KG1 (cell line): ENCODE data around the gene ZNF35.
A peak's percentile ranks its signal among the peaks of the same experiment; 100 is the strongest.

Experiments
- DNase-seq: peaks from one replicate; lab custom pipeline; 2025; lab: John Stamatoyannopoulos, UW

ZNF35 gene

DNA sequence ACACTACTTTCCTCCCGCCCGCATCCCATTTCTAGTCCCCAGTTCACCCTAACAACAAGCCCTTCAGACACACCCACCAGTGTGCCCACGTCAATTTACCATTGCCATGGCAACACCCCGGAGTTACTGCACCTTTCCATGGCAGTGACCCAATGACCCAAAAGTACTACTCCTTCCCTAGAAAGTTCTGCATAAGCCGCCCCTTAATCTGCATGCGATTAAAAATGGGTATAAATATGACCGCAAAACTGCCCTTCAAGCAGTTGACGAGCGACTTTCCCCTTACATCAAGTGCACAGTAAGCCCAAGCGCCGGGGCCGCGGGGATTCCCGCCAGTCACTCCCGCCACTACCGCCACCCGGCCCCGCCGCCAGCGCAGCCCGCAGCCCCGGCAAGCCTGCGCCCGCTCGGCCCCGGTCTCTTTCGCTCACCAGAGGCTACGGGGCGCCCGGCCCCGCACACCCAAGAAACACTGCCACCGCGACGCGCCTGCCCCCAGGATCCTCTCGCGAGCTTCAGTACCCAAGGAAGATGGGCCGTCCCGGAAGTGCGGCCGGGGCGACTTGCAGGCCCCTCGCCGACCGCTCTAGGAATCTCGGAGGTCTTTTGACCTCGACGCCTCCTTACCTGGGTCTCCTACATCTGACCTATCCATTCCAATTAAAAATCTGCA is 36.7 kb downstream of the ZNF35 start:
- DNase-seq, result peak; percentile 45

DNA sequence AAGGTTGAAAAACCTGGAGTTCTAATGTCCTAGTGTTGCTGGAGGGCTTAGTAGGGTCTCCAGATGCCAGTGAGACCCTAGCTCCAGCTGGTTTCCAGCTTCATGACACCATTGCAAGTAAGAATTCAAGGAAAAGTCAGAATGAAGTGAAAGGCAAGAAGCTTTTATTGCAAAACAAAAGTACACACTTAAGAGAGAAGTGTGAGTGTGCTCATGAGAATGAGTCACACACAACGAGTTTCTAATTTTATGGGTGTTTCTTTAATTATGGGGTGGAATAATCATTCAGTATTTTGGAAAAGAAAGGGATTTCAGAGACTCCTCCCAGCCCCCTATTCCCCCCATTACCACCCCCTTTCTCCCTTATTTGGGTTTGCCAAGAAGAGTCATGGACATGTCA is 39.4 kb downstream of the ZNF35 start:
- DNase-seq, result no peak
